ENCODE results near the gene VEGFC.

The VEGFC gene

GRCh38 chr4:176717237-176717636 is 75.5 kb downstream of the VEGFC start:
- no peaks in the 10 kb centered on the region for H3K27me3 Mint-ChIP-seq
- no peak overlapping the region for H3K27ac Mint-ChIP-seq
- no peak overlapping the region for H3K4me3 Mint-ChIP-seq
- H3K36me3 Mint-ChIP-seq (ENCODE audit: low read depth), result no peaks in the 10 kb centered on the region
- no peaks in the 10 kb centered on the region for H3K4me1 Mint-ChIP-seq (ENCODE audit: low read depth)
- H3K9me3 Mint-ChIP-seq, result peaks cover 4% of the 10 kb centered on the region

GRCh38 chr4:176709417-176709816 is 83.3 kb downstream of the VEGFC start:
- no peaks in the 10 kb centered on the region for H3K4me1 Mint-ChIP-seq (ENCODE audit: low read depth)
- H3K36me3 Mint-ChIP-seq (ENCODE audit: low read depth), result no peaks in the 10 kb centered on the region
- peaks cover 4% of the 10 kb centered on the region for H3K9me3 Mint-ChIP-seq
- H3K4me3 Mint-ChIP-seq, result no peak overlapping the region
- no peaks in the 10 kb centered on the region for H3K27me3 Mint-ChIP-seq
- no peak overlapping the region for H3K27ac Mint-ChIP-seq

GRCh38 chr4:176708771-176709311 is 83.9 kb downstream of the VEGFC start:
- no peaks in the 10 kb centered on the region for H3K4me1 Mint-ChIP-seq (ENCODE audit: low read depth)
- no peak overlapping the region for H3K27ac Mint-ChIP-seq
- H3K4me3 Mint-ChIP-seq, result no peak overlapping the region
- H3K27me3 Mint-ChIP-seq, result no peaks in the 10 kb centered on the region
- H3K36me3 Mint-ChIP-seq (ENCODE audit: low read depth), result no peaks in the 10 kb centered on the region
- peaks cover 4% of the 10 kb centered on the region for H3K9me3 Mint-ChIP-seq

- no peaks in the 10 kb centered on the region for H3K4me1 Mint-ChIP-seq (ENCODE audit: low read depth)
- no peaks in the 10 kb centered on the region for H3K36me3 Mint-ChIP-seq (ENCODE audit: low read depth)
- H3K27ac Mint-ChIP-seq, result no peak overlapping the region
- H3K27me3 Mint-ChIP-seq, result no peaks in the 10 kb centered on the region
- peaks cover 6% of the 10 kb centered on the region for H3K9me3 Mint-ChIP-seq
- H3K4me3 Mint-ChIP-seq, result no peak overlapping the region
These were observed 102.0 kb downstream of the VEGFC start for GRCh38 chr4:176690716-176691115.

- H3K27ac Mint-ChIP-seq, result no peak overlapping the region
- no peaks in the 10 kb centered on the region for H3K9me3 Mint-ChIP-seq
- H3K36me3 Mint-ChIP-seq (ENCODE audit: low read depth), result no peaks in the 10 kb centered on the region
- H3K4me1 Mint-ChIP-seq (ENCODE audit: low read depth), result no peaks in the 10 kb centered on the region
- no peaks in the 10 kb centered on the region for H3K27me3 Mint-ChIP-seq
- H3K4me3 Mint-ChIP-seq, result no peak overlapping the region
These were observed 112.0 kb downstream of the VEGFC start for GRCh38 chr4:176680668-176681180.

- Mint-ChIP-seq H3K9me3 (no peaks in the 10 kb centered on the region), H3K36me3 (ENCODE audit: low read depth) (no peaks in the 10 kb centered on the region), H3K4me1 (ENCODE audit: low read depth) (no peaks in the 10 kb centered on the region), H3K27me3 (no peaks in the 10 kb centered on the region), H3K4me3 (no peak overlapping the region), H3K27ac (no peak overlapping the region)
These were observed 115.8 kb downstream of the VEGFC start for GRCh38 chr4:176676901-176677300.

- Mint-ChIP-seq H3K9me3 (no peaks in the 10 kb centered on the region), H3K4me1 (ENCODE audit: low read depth) (no peaks in the 10 kb centered on the region)
These were observed 116.9 kb downstream of the VEGFC start for GRCh38 chr4:176675810-176676209.

GRCh38 chr4:176671532-176671931 is 121.2 kb downstream of the VEGFC start:
- Mint-ChIP-seq H3K4me1 (ENCODE audit: low read depth) (no peaks in the 10 kb centered on the region), H3K9me3 (no peaks in the 10 kb centered on the region), H3K4me3 (no peak overlapping the region), H3K27me3 (no peaks in the 10 kb centered on the region), H3K36me3 (ENCODE audit: low read depth) (no peaks in the 10 kb centered on the region), H3K27ac (no peak overlapping the region)

More at GRCh38 chr4:176675810-176676209, 116.9 kb downstream of the VEGFC start:
- Mint-ChIP-seq H3K4me3 (no peak overlapping the region), H3K27ac (no peak overlapping the region), H3K27me3 (no peaks in the 10 kb centered on the region), H3K36me3 (ENCODE audit: low read depth) (no peaks in the 10 kb centered on the region)

- Mint-ChIP-seq H3K27ac (no peak overlapping the region), H3K4me1 (ENCODE audit: low read depth) (no peaks in the 10 kb centered on the region), H3K27me3 (no peaks in the 10 kb centered on the region), H3K9me3 (no peaks in the 10 kb centered on the region), H3K36me3 (ENCODE audit: low read depth) (no peaks in the 10 kb centered on the region), H3K4me3 (no peak overlapping the region)
These were observed 124.4 kb downstream of the VEGFC start for GRCh38 chr4:176668324-176668723.

GRCh38 chr4:176664964-176665363 is 127.8 kb downstream of the VEGFC start:
- Mint-ChIP-seq H3K4me1 (ENCODE audit: low read depth) (no peaks in the 10 kb centered on the region), H3K27ac (no peak overlapping the region), H3K4me3 (no peak overlapping the region), H3K27me3 (peaks cover 3% of the 10 kb centered on the region), H3K36me3 (ENCODE audit: low read depth) (no peaks in the 10 kb centered on the region), H3K9me3 (no peaks in the 10 kb centered on the region)

GRCh38 chr4:176660561-176660960 is 132.2 kb downstream of the VEGFC start:
- Mint-ChIP-seq H3K4me3 (no peak overlapping the region), H3K4me1 (ENCODE audit: low read depth) (no peaks in the 10 kb centered on the region), H3K27ac (no peak overlapping the region), H3K9me3 (peaks cover 3% of the 10 kb centered on the region), H3K27me3 (peaks cover 3% of the 10 kb centered on the region), H3K36me3 (ENCODE audit: low read depth) (no peaks in the 10 kb centered on the region)

- Mint-ChIP-seq H3K27me3 (no peaks in the 10 kb centered on the region), H3K9me3 (peaks cover 3% of the 10 kb centered on the region), H3K27ac (no peak overlapping the region), H3K36me3 (ENCODE audit: low read depth) (no peaks in the 10 kb centered on the region), H3K4me1 (ENCODE audit: low read depth) (no peaks in the 10 kb centered on the region), H3K4me3 (no peak overlapping the region)
These were observed 136.6 kb downstream of the VEGFC start for GRCh38 chr4:176656108-176656507.

- Mint-ChIP-seq H3K36me3 (ENCODE audit: low read depth) (no peaks in the 10 kb centered on the region), H3K4me3 (no peak overlapping the region), H3K4me1 (ENCODE audit: low read depth) (no peaks in the 10 kb centered on the region), H3K9me3 (peaks cover 3% of the 10 kb centered on the region), H3K27me3 (no peaks in the 10 kb centered on the region), H3K27ac (no peak overlapping the region)
These were observed 138.0 kb downstream of the VEGFC start for GRCh38 chr4:176654565-176655216.

GRCh38 chr4:176653401-176654220 is 139.1 kb downstream of the VEGFC start:
- Mint-ChIP-seq H3K4me1 (ENCODE audit: low read depth) (no peaks in the 10 kb centered on the region), H3K4me3 (no peak overlapping the region), H3K9me3 (peaks cover 3% of the 10 kb centered on the region), H3K27ac (no peak overlapping the region), H3K27me3 (no peaks in the 10 kb centered on the region), H3K36me3 (ENCODE audit: low read depth) (no peaks in the 10 kb centered on the region)

- Mint-ChIP-seq H3K27me3 (no peaks in the 10 kb centered on the region), H3K9me3 (no peaks in the 10 kb centered on the region), H3K4me1 (ENCODE audit: low read depth) (no peaks in the 10 kb centered on the region), H3K36me3 (ENCODE audit: low read depth) (no peaks in the 10 kb centered on the region), H3K4me3 (no peak overlapping the region), H3K27ac (no peak overlapping the region)
These were observed 146.4 kb downstream of the VEGFC start for GRCh38 chr4:176646311-176646710.
